Trophoblast cell (in vitro differentiated cells and primary cell): ENCODE data around the gene TMEM270.

Experiments used
- DNase-seq, 2 donors: peaks; one replicate each; pipeline ENCODE4 v3.0.0-alpha.2; 2016
- H2AFZ ChIP-seq: 2 replicates; pipeline ENCODE4 v1.6.1; 2013; ENCODE audit warnings: low read length, moderate library complexity, mild to moderate bottlenecking; ENCODE audit not compliant: insufficient read depth, poor library complexity
- H2AK5ac ChIP-seq: 2 replicates; pipeline ENCODE4 v1.6.1; 2013; ENCODE audit warnings: mild to moderate bottlenecking, low read length
- H2BK120ac ChIP-seq: 2 replicates; pipeline ENCODE4 v1.6.1; 2013; ENCODE audit warnings: low read length, mild to moderate bottlenecking, moderate library complexity; ENCODE audit not compliant: insufficient read depth, poor library complexity
- H2BK12ac ChIP-seq: 2 replicates; pipeline ENCODE4 v1.6.1; 2013; ENCODE audit warnings: mild to moderate bottlenecking, low read length, moderate library complexity
- H2BK5ac ChIP-seq: 2 replicates; pipeline ENCODE4 v1.6.1; 2013; ENCODE audit warnings: low read length, low read depth, moderate library complexity, mild to moderate bottlenecking; ENCODE audit not compliant: poor library complexity
- H3K14ac ChIP-seq: 2 replicates; pipeline ENCODE4 v1.6.1; 2013; ENCODE audit warnings: mild to moderate bottlenecking, low read length
- H3K18ac ChIP-seq: 2 replicates; pipeline ENCODE4 v1.6.1; 2013; ENCODE audit warnings: mild to moderate bottlenecking, low read length
- H3K23ac ChIP-seq: 2 replicates; pipeline ENCODE4 v1.6.1; 2013; ENCODE audit warnings: low read length
- H3K27ac ChIP-seq: 2 replicates; pipeline ENCODE4 v1.5.1; 2013; ENCODE audit warnings: low read depth, mild to moderate bottlenecking, inconsistent platforms, low read length, moderate library complexity
- H3K27me3 ChIP-seq: 2 replicates; pipeline ENCODE4 v1.6.1; 2013; ENCODE audit warnings: inconsistent platforms, mild to moderate bottlenecking, low read length, moderate library complexity; ENCODE audit not compliant: insufficient read depth
- H3K36me3 ChIP-seq, 2 experiments: 1 replicate in 1 of 2; 2 replicates in 1 of 2; pipeline ENCODE4 v1.6.1; 2013; ENCODE audit warnings: low read length in 2 of 2, mild to moderate bottlenecking in 2 of 2, moderate library complexity in 1 of 2; ENCODE audit not compliant: insufficient read depth in 2 of 2, control insufficient read depth in 1 of 2
- H3K4ac ChIP-seq: 2 replicates; pipeline ENCODE4 v1.6.1; 2013; ENCODE audit warnings: low read depth, mild to moderate bottlenecking, low read length, moderate library complexity
- H3K4me1 ChIP-seq, 2 experiments: 1 replicate in 1 of 2; 2 replicates in 1 of 2; pipeline ENCODE4 v1.6.1; 2013; ENCODE audit warnings: low read length in 2 of 2, mild to moderate bottlenecking in 2 of 2, moderate library complexity in 1 of 2; ENCODE audit not compliant: insufficient read depth in 2 of 2, control insufficient read depth in 1 of 2
- H3K4me2 ChIP-seq: 2 replicates; pipeline ENCODE4 v1.6.1; 2013; ENCODE audit warnings: inconsistent platforms, mild to moderate bottlenecking, low read length, moderate library complexity
- H3K4me3 ChIP-seq: 2 replicates; pipeline ENCODE4 v1.5.1; 2013; ENCODE audit warnings: mild to moderate bottlenecking, low read depth, low read length, inconsistent platforms
- H3K79me1 ChIP-seq: one replicate; pipeline ENCODE4 v1.6.1; 2013; ENCODE audit warnings: low read length
- H3K79me2 ChIP-seq: 2 replicates; pipeline ENCODE4 v1.6.1; 2013; ENCODE audit warnings: low read length, mild to moderate bottlenecking; ENCODE audit not compliant: control insufficient read depth, insufficient read depth, poor library complexity
- H3K9ac ChIP-seq: 2 replicates; pipeline ENCODE4 v1.6.1; 2013; ENCODE audit warnings: mild to moderate bottlenecking, low read length
- H3K9me3 ChIP-seq: 2 replicates; pipeline ENCODE4 v1.6.1; 2013; ENCODE audit warnings: low read depth, mild to moderate bottlenecking, control low read depth, inconsistent platforms, low read length; ENCODE audit not compliant: insufficient read depth
- H4K12ac ChIP-seq: 2 replicates; pipeline ENCODE4 v1.6.1; 2013; ENCODE audit warnings: low read depth, mild to moderate bottlenecking, low read length, moderate library complexity
- H4K8ac ChIP-seq: 2 replicates; pipeline ENCODE4 v1.6.1; 2013; ENCODE audit warnings: low read depth, mild to moderate bottlenecking, low read length, moderate library complexity
- H4K91ac ChIP-seq: one replicate; pipeline ENCODE4 v1.6.1; 2013; ENCODE audit warnings: low read depth, mild to moderate bottlenecking, low read length, moderate library complexity
- WGBS: extraction: QIAGEN DNeasy Blood & Tissue Kit; methylation state at CpG from one replicate; pipeline ENCODE4 v1.1.7; 2013; ENCODE audit warnings: missing lambda C conversion rate; ENCODE audit not compliant: insufficient read length, insufficient coverage; ENCODE audit errors: extremely low coverage; 5-methylcytosine and 5-hydroxymethylcytosine counted together

Gene TMEM270

GRCh38 chr7:73856941-73857340, 4.0 kb upstream of the TMEM270 start:
- no peak overlapping the region for H3K18ac ChIP-seq
- H3K9ac ChIP-seq, result no peak overlapping the region
- no peak overlapping the region for H2BK12ac ChIP-seq
- no peak overlapping the region for H3K4me2 ChIP-seq
- H3K4me1 ChIP-seq, result peaks cover 0 to 3% of the 10 kb centered on the region in 2 experiments
- H3K79me1 ChIP-seq, result no peaks in the 10 kb centered on the region
- no peaks in the 10 kb centered on the region for H3K36me3 ChIP-seq
- no peak overlapping the region for H4K8ac ChIP-seq
- WGBS, result no CpG with 5 or more reads among the region's 3 CpGs
- no peak overlapping the region for H4K12ac ChIP-seq
- no peak overlapping the region for H3K27ac ChIP-seq
- no peaks in the 10 kb centered on the region for H3K79me2 ChIP-seq
- H3K4ac ChIP-seq, result no peak overlapping the region
- peak overlapping the region; percentile 63 for H2AK5ac ChIP-seq
- H3K4me3 ChIP-seq, result no peak overlapping the region
- no peak for DNase-seq
- no peaks in the 10 kb centered on the region for H3K27me3 ChIP-seq
- H3K14ac ChIP-seq, result no peak overlapping the region
- H4K91ac ChIP-seq, result no peak overlapping the region
- no peak overlapping the region for H2AFZ ChIP-seq
- H3K9me3 ChIP-seq, result no peaks in the 10 kb centered on the region
- no peak overlapping the region for H2BK5ac ChIP-seq
- no peak overlapping the region for H3K23ac ChIP-seq
- no peak overlapping the region for H2BK120ac ChIP-seq

DNA sequence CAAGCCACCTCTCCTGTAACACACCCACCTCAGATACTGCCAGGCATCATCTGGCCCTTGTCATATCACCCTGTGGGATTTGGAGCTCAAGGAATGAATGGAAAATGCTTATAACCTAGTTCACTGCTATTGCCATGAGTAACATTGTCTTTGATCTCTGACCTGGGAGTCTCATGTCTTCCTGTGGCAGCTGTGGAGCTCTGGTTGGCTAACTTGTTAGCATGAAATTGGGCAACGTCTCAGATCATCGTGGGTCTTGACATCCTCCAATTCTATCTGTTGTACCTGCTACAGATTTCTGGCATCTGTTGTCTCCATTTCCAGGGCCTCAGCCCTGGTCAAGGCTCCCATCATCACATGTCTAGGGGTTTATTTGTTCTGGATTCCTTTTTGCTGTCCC, 2.2 kb upstream of the TMEM270 start:
- Histone ChIP-seq H2BK120ac (no peak overlapping the region), H3K79me2 (no peaks in the 10 kb centered on the region), H2AK5ac (no peak overlapping the region), H3K4me2 (no peak overlapping the region), H3K79me1 (no peaks in the 10 kb centered on the region), H3K23ac (no peak overlapping the region), H3K27ac (no peak overlapping the region), H4K91ac (no peak overlapping the region), H3K9ac (no peak overlapping the region), H3K4ac (no peak overlapping the region), H3K4me3 (no peak overlapping the region), H3K4me1 (no peaks in the 10 kb centered on the region), H2BK5ac (no peak overlapping the region), H3K18ac (no peak overlapping the region), H2AFZ (no peak overlapping the region), H3K27me3 (no peaks in the 10 kb centered on the region), H3K14ac (no peak overlapping the region), H3K36me3 (no peaks in the 10 kb centered on the region), H3K9me3 (no peaks in the 10 kb centered on the region), H4K8ac (no peak overlapping the region), H2BK12ac (no peak overlapping the region), H4K12ac (no peak overlapping the region)
- no CpG with 5 or more reads among the region's 2 CpGs for WGBS
- DNase-seq, result no peak

- H4K91ac ChIP-seq, result no peak overlapping the region
- H3K4me3 ChIP-seq, result no peak overlapping the region
- no peak overlapping the region for H3K4ac ChIP-seq
- WGBS, result no CpG with 5 or more reads among the region's 12 CpGs
- no peaks in the 10 kb centered on the region for H3K79me1 ChIP-seq
- H2BK120ac ChIP-seq, result no peak overlapping the region
- H3K18ac ChIP-seq, result no peak overlapping the region
- H3K79me2 ChIP-seq, result no peaks in the 10 kb centered on the region
- H2AFZ ChIP-seq, result no peak overlapping the region
- H2AK5ac ChIP-seq, result no peak overlapping the region
- no peaks in the 10 kb centered on the region for H3K27me3 ChIP-seq
- H3K36me3 ChIP-seq, result no peaks in the 10 kb centered on the region
- no peak overlapping the region for H4K12ac ChIP-seq
- no peak overlapping the region for H4K8ac ChIP-seq
- no peak overlapping the region for H3K4me2 ChIP-seq
- no peaks in the 10 kb centered on the region for H3K4me1 ChIP-seq
- H2BK5ac ChIP-seq, result no peak overlapping the region
- no peak overlapping the region for H3K14ac ChIP-seq
- H3K9me3 ChIP-seq, result peaks cover 2% of the 10 kb centered on the region
- H2BK12ac ChIP-seq, result no peak overlapping the region
- H3K23ac ChIP-seq, result no peak overlapping the region
- no peak for DNase-seq
- H3K9ac ChIP-seq, result no peak overlapping the region
- no peak overlapping the region for H3K27ac ChIP-seq
Observed at GRCh38 chr7:73861305-73861704, 346 bp downstream of the TMEM270 start.

- H3K27ac ChIP-seq, result no peak overlapping the region
- no peaks in the 10 kb centered on the region for H3K36me3 ChIP-seq
- H3K18ac ChIP-seq, result no peak overlapping the region
- no peak overlapping the region for H3K4ac ChIP-seq
- no peaks in the 10 kb centered on the region for H3K27me3 ChIP-seq
- H3K79me1 ChIP-seq, result no peaks in the 10 kb centered on the region
- no peak overlapping the region for H3K9ac ChIP-seq
- no peak overlapping the region for H2AFZ ChIP-seq
- H3K79me2 ChIP-seq, result no peaks in the 10 kb centered on the region
- H3K4me1 ChIP-seq, result no peaks in the 10 kb centered on the region
- H3K14ac ChIP-seq, result no peak overlapping the region
- H3K9me3 ChIP-seq, result peaks cover 2% of the 10 kb centered on the region
- no peak overlapping the region for H2BK5ac ChIP-seq
- WGBS, result no CpG with 5 or more reads among the region's 8 CpGs
- DNase-seq, result no peak
- H4K12ac ChIP-seq, result no peak overlapping the region
- H2AK5ac ChIP-seq, result no peak overlapping the region
- H3K4me2 ChIP-seq, result no peak overlapping the region
- H2BK120ac ChIP-seq, result no peak overlapping the region
- no peak overlapping the region for H4K8ac ChIP-seq
- H2BK12ac ChIP-seq, result no peak overlapping the region
- H4K91ac ChIP-seq, result no peak overlapping the region
- peak overlapping the region; percentile 37 for H3K4me3 ChIP-seq
- no peak overlapping the region for H3K23ac ChIP-seq
Observed at GRCh38 chr7:73864981-73865711, 4.2 kb downstream of the TMEM270 start.
